GM21576 (cell line): ENCODE data around the gene BRD3OS.

Experiments used
- ATAC-seq: cut with Tn5 transposase; IDR thresholded peaks from one replicate; pipeline ENCODE4 v1.9.1; 2021; ENCODE audit warnings: mild to moderate bottlenecking, moderate library complexity; ENCODE audit not compliant: unreplicated experiment

The BRD3OS gene, protein sequence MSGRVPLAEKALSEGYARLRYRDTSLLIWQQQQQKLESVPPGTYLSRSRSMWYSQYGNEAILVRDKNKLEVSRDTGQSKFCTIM

GRCh38 chr9:134024828-134025605 lies at the start of gene BRD3OS:
Gene BRD3OS (plus strand): TSS chr9:134025481. CDS start chr9:134026748, 1,267 bp downstream.
- ATAC-seq, result peak; percentile 81

GRCh38 chr9:133975511-133975910 lies 49.8 kb upstream of the BRD3OS start:
- ATAC-seq, result no peak

- no peak for ATAC-seq
These were observed 49.0 kb upstream of the BRD3OS start for GRCh38 chr9:133976191-133976861.

DNA sequence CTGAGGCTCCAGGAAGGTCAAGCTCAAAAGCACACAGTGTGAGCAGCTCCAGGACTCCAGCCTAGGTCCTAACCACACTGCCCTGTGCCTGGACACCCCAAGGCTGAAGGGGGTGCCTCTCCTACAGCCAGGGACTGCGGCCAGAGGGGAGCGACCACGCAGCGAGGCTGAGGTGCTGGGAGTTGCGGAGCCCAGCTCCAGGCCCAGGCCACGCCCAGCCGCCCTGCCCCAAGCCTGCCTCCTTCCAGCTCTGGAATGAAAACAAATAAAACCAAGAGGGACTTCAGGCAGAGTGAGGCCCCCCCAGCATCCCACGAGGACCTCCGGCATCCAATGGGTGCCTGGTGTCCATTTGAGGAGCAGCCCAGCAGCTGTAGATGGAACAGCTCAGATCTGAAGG lies 48.4 kb upstream of the BRD3OS start:
- no peak for ATAC-seq

GRCh38 chr9:133977421-133978201 lies 47.7 kb upstream of the BRD3OS start:
- ATAC-seq, result no peak

DNA sequence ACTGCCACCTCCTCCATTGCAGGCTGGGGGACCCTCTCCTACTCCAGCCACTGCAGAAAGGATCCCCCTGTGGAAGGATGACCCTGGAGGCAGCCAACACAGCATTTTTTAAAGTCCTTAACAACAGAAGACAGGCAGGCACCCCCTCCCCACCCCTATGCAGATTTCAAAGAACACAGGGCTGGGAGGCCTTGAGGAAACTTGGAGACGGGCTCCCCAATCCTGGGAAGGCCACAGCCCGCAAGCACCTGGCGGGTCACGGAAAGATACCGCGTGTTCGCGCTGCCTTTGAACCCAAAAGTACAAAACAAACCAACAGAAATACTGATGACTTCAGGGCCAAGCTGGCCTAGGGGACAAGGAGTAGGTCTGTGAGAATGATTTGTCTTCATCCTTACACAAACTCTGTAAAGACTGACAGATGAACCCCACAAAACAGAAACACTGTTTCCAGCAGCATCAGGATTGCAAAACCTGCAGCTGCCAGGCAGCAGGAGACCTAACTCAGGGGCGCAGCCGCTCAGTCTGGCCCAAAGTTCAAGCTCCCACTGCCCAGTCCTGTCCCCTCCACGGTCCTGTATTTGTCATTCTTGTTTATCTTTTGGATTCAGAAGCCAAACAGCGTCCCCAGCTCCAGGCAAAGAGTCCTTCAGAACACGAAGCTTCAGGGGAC lies 46.9 kb upstream of the BRD3OS start:
- ATAC-seq, result no peak

DNA sequence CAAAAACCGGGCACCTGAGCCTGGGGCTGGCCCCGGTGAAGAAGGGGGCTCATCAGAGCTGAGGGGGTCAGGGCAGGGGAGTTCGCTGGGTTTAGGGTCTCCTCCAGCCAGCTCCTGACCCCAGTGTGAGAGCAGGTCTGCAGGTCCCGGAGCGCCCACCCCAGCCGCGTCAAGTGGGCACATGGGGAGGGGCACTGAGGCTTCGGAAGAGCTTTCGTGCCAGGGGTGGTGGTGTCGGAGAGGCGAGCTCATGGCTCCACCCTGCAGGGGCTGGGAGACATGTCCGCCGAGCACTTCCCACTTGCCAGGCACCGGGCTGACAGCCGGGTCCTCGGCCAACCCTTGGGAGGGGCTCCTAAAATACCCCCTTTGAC lies 46.4 kb upstream of the BRD3OS start:
- no peak for ATAC-seq

GRCh38 chr9:133979273-133979920 lies 45.9 kb upstream of the BRD3OS start:
- no peak for ATAC-seq

GRCh38 chr9:133979921-133980863 lies 45.1 kb upstream of the BRD3OS start:
- no peak for ATAC-seq

GRCh38 chr9:133980864-133981588 lies 44.3 kb upstream of the BRD3OS start:
- ATAC-seq, result no peak

GRCh38 chr9:133981589-133981957 lies 43.7 kb upstream of the BRD3OS start:
- no peak for ATAC-seq

- no peak for ATAC-seq
These were observed 43.2 kb upstream of the BRD3OS start for GRCh38 chr9:133981958-133982681.

DNA sequence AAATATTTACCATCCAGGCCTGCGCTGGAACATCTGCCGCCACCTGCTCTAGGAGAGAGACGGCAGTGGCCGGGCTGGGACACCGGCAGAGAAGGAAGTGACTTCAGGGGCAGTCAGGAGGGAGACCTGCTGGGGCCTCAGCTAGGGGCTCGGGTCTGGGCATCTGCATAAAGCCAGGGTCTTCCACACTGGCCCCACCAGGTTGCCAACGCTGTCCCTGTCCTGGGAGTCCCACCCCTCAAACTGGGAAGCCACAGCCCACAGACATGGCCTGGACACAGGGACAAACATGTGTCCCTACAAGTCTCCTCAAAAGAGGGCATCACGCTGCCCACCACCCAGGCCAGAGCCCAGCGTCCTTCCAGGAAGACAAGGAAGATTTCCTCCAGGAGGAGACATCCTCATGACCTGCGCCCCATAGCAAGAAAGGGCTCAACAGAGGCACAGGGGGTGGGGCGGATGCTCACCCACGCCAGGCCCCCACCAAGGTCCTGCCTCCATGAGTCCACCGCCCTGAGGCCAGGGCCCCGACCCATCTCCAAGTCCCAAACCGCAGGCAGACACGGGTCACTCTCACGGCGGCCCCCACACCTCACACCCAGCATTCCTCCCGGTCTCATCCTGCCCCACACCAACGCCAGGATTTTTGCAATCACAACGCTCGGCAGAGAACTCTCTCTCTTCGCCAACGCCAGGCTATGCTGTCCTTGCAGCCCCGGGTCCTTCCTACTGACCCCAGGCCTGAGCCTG lies 42.1 kb upstream of the BRD3OS start:
- no peak for ATAC-seq

GRCh38 chr9:133986061-133986460 lies 39.2 kb upstream of the BRD3OS start:
- ATAC-seq, result no peak

DNA sequence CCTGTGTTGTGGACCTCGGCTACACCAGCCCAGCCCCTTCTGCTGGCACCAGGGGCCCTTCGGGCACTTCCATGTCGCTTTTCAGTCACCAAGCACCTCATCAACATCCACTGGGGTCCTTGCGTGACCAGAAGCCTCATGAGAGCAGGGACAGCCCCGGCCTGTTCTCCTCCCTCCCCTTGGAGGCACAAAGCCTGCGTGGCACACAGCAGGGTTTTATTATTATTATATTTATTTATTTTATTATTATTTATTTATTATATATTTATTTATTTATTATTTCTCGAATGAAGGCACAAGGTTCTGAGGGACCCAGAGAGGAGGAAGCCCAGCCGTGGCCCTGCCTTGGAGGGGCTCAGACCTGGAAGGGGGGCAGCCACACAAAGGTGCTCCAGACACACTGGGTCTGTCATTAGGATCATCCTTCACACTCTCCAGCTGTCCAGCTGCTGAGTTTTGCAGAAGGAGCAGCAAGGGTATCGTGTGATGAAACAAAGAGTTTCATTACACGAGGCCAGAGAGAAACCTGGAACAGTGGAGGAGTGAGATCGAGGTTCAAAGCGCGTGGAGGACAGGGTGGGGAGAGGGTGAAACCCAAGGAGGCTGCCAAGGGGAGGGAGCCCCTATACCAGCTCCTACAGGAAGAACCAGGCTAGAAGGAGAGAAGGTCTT lies 38.4 kb upstream of the BRD3OS start:
- ATAC-seq, result no peak

GRCh38 chr9:133987446-133987788 lies 37.9 kb upstream of the BRD3OS start:
- ATAC-seq, result no peak
